K562 (cell line): ENCODE data around the gene ESRRB. TPM values are rescaled to one million over a fixed set of nuclear protein-coding genes. Genes with fewer than 3 reads are reported as not detected.

Source experiments
- ATAC-seq: fragments of 200-7000 bp; cut with Tn5 transposase; 3 replicates; pipeline ENCODE4 v1.9.1; 2020; ENCODE audit warnings: moderate library complexity
- BruUV-seq: library from RNA; stranded (reverse); fragments of 400-500 nt; replicated peaks from 2 replicates; lab custom pipeline; 2021; lab: Mats Ljungman, UMichigan
- CTCF ChIA-PET: fragments of 300-600 bp; formaldehyde crosslinking; extraction: SDS; loops from one replicate; lab custom pipeline; 2021; ENCODE audit warnings: low intra/inter-chr PET ratio; lab: Yijun Ruan, JAX
- POLR2A ChIA-PET: fragments of 300-600, 350-650 bp; sonication (Branson Sonifier 250); formaldehyde crosslinking; extraction: SDS; loops from one replicate; lab custom pipeline; 2021; ENCODE audit warnings: antibody characterized with exemption, inconsistent platforms; lab: Yijun Ruan, JAX
- DNase-seq, 4 experiments: peaks; one replicate each; pipeline versions ENCODE4 v3.0.0 to v3.0.0-alpha.2; 2011 to 2018; ENCODE audit warnings: low spot score in 3 of 4, mixed read lengths in 3 of 4; ENCODE audit errors: extremely low read depth in 1 of 4
- FAIRE-seq: peaks from 2 replicates; lab custom pipeline; 2011; peaks lifted over from hg19 to GRCh38; lab: Jason Lieb, UNC
- H2AFZ ChIP-seq: 2 replicates; pipeline ENCODE4 v1.6.0; 2011; ENCODE audit warnings: low read depth, low read length, control low read depth, inconsistent platforms
- H3K27ac ChIP-seq: fragments of 200-600 bp; 3 replicates; pipeline ENCODE4 v1.8.0; 2011; ENCODE audit warnings: low read depth, mild to moderate bottlenecking, control low read depth, inconsistent platforms, low read length, moderate library complexity, mixed read lengths; ENCODE audit errors: extremely low read depth
- H3K27me3 ChIP-seq, 2 experiments: fragments of 300-600 bp in 1 of 2; 2 replicates in 1 of 2; 3 replicates in 1 of 2; pipeline versions ENCODE4 v1.6.0 to v1.8.0; 2011; ENCODE audit warnings: inconsistent platforms in 2 of 2, low read length in 2 of 2, mild to moderate bottlenecking in 1 of 2, mixed read lengths in 1 of 2, moderate library complexity in 1 of 2; ENCODE audit not compliant: control insufficient read depth in 2 of 2, insufficient read depth in 2 of 2
- H3K36me3 ChIP-seq: fragments of 300-600 bp; 3 replicates; pipeline ENCODE4 v1.8.0; 2011; ENCODE audit warnings: mild to moderate bottlenecking, low read length, inconsistent platforms; ENCODE audit not compliant: control insufficient read depth, insufficient read depth
- H3K4me1 ChIP-seq, 2 experiments: fragments of 200-600 bp in 1 of 2; replicated peaks in 1 of 2; 2 replicates in 1 of 2; 3 replicates in 1 of 2; pipeline versions ENCODE4 v1.5.1 to v1.8.0; 2011; ENCODE audit warnings: inconsistent platforms in 2 of 2, low read length in 2 of 2, mild to moderate bottlenecking in 1 of 2, mixed read lengths in 1 of 2, moderate library complexity in 1 of 2; ENCODE audit not compliant: control insufficient read depth in 2 of 2, insufficient read depth in 2 of 2
- H3K4me2 ChIP-seq: 2 replicates; pipeline ENCODE4 v1.6.1; 2011; ENCODE audit warnings: low read length, control low read depth, inconsistent platforms, mixed read lengths; ENCODE audit not compliant: insufficient read depth
- H3K4me3 ChIP-seq: fragments of 200-600 bp; sonication (generic), shearing (Covaris generic); 2 replicates; pipeline ENCODE4 v1.5.1; 2016; ENCODE audit warnings: control low read depth, inconsistent platforms
- H3K79me2 ChIP-seq: fragments of 200-600 bp; 3 replicates; pipeline ENCODE4 v1.8.0; 2011; ENCODE audit warnings: low read length, inconsistent platforms; ENCODE audit not compliant: control insufficient read depth, insufficient read depth
- H3K9ac ChIP-seq, 2 experiments: 2 replicates each; pipeline versions ENCODE4 v1.6.0 to v1.6.1; 2011; ENCODE audit warnings: low read depth in 2 of 2, low read length in 2 of 2, control low read depth in 1 of 2, inconsistent platforms in 1 of 2, mild to moderate bottlenecking in 1 of 2, mixed read lengths in 1 of 2; ENCODE audit not compliant: insufficient read depth in 1 of 2
- H3K9me1 ChIP-seq: one replicate; pipeline ENCODE4 v1.6.0; 2011; ENCODE audit warnings: inconsistent platforms, mild to moderate bottlenecking, low read length, moderate library complexity; ENCODE audit not compliant: control insufficient read depth, insufficient read depth
- H3K9me3 ChIP-seq: replicated peaks from 2 replicates; pipeline ENCODE4 v1.5.1; 2011; ENCODE audit warnings: low read depth, low read length, inconsistent platforms; ENCODE audit not compliant: control insufficient read depth, insufficient read depth
- H4K20me1 ChIP-seq: replicated peaks from 2 replicates; pipeline ENCODE4 v1.6.1; 2011; ENCODE audit warnings: low read length, inconsistent platforms, mixed read lengths; ENCODE audit not compliant: control insufficient read depth, insufficient read depth
- CTBP1 ChIP-seq: fragments of 450-650 bp; IDR thresholded peaks from 2 replicates; pipeline ENCODE4 v1.6.1; 2016; ENCODE audit warnings: borderline replicate concordance
- HDAC8 ChIP-seq: fragments of 450-650 bp; IDR thresholded peaks from 2 replicates; pipeline ENCODE4 v1.6.1; 2016; ENCODE audit warnings: mild to moderate bottlenecking, missing genetic modification characterization, moderate library complexity, missing compliant biosample characterization
- HNRNPL ChIP-seq: fragments of 200-400 bp; formaldehyde crosslinking; IDR thresholded peaks from 2 replicates; pipeline ENCODE4 v1.6.1; 2017; ENCODE audit warnings: low read depth, mild to moderate bottlenecking, low read length
- POLR2A ChIP-seq: fragments of 450-650 bp; conservative IDR thresholded peaks from 2 replicates; pipeline ENCODE4 v1.6.1; 2016
- PRPF4 ChIP-seq: fragments of 200-400 bp; formaldehyde crosslinking; IDR thresholded peaks from one replicate; pipeline ENCODE4 v1.6.1; 2017; ENCODE audit warnings: low read length, low read depth, mild to moderate bottlenecking; ENCODE audit not compliant: insufficient read depth, poor library complexity, severe bottlenecking
- PTBP1 ChIP-seq: fragments of 200-400 bp; formaldehyde crosslinking; IDR thresholded peaks from 2 replicates; pipeline ENCODE4 v1.6.1; 2017; ENCODE audit warnings: low read depth, low read length
- PTRF ChIP-seq: fragments of 450-650 bp; IDR thresholded peaks from 2 replicates; pipeline ENCODE4 v1.6.1; 2016; ENCODE audit warnings: mild to moderate bottlenecking, missing genetic modification characterization, missing compliant biosample characterization
- PURB ChIP-seq: sonication (generic); formaldehyde crosslinking; IDR thresholded peaks from 2 replicates; pipeline ENCODE4 v1.9.0; 2021; ENCODE audit warnings: low read depth, mild to moderate bottlenecking, missing genetic modification reagents
- RAD51 ChIP-seq: fragments of 450-650 bp; IDR thresholded peaks from 2 replicates; pipeline ENCODE4 v1.7.1; 2016; ENCODE audit warnings: low read depth, mild to moderate bottlenecking, borderline replicate concordance
- RBM14 ChIP-seq: fragments of 200-400 bp; formaldehyde crosslinking; IDR thresholded peaks from 2 replicates; pipeline ENCODE4 v1.6.1; 2018; ENCODE audit warnings: low read depth, mild to moderate bottlenecking, low read length, moderate library complexity, borderline replicate concordance; ENCODE audit not compliant: insufficient read depth
- RHOXF2B ChIP-seq: fragments of 250-450 bp; sonication (Bioruptor Pico); conservative IDR thresholded peaks from 2 replicates; pipeline ENCODE4 v1.5.1; 2021
- SMAD1 ChIP-seq: fragments of 150-350 bp; IDR thresholded peaks from 2 replicates; pipeline ENCODE4 v1.6.1; 2014; ENCODE audit warnings: low read length, low read depth; ENCODE audit not compliant: partially characterized antibody
- SRSF1 ChIP-seq: fragments of 200-400 bp; formaldehyde crosslinking; IDR thresholded peaks from 2 replicates; pipeline ENCODE4 v1.6.1; 2017; ENCODE audit warnings: mild to moderate bottlenecking, low read depth, low read length, moderate library complexity
- ZNF184 ChIP-seq: sonication (generic); formaldehyde crosslinking; IDR thresholded peaks from 2 replicates; pipeline ENCODE4 v1.5.0; 2020; ENCODE audit warnings: missing genetic modification reagents
- ZNF212 ChIP-seq: fragments of 450-650 bp; formaldehyde crosslinking; IDR thresholded peaks from 2 replicates; pipeline ENCODE4 v1.4.0; 2020; ENCODE audit warnings: mild to moderate bottlenecking
- WGBS: fragments of 100-300 bp; shearing (Covaris generic); methylation state at CpG from one replicate; pipeline ENCODE4 v1.1.6; 2016; ENCODE audit warnings: low coverage, mixed read lengths; ENCODE audit not compliant: insufficient coverage; ENCODE audit errors: missing lambda C conversion rate; 5-methylcytosine and 5-hydroxymethylcytosine counted together
- in situ Hi-C: fragments of 300-500 bp; cut with MboI; formaldehyde crosslinking; loops from 4 replicates; pipeline ENCODE4 v1.15.0; 2018; ENCODE audit warnings: inconsistent platforms, mixed read lengths
- intact Hi-C: fragments of 100-400 bp; cut with micrococcal nuclease; formaldehyde crosslinking; loops from 2 replicates; pipeline ENCODE4 v1.14.2; 2022
- polyA plus RNA-seq, 8 experiments: library from polyadenylated mRNA; depleted of rRNA in 4 of 8; stranded (reverse) in 5 of 8; unstranded in 3 of 8; fragments of >200 nt; fragmentation: Nextera tagmentation in 2 of 8; fragmentation: Illumina TruSeq in 1 of 8; extraction: Ambion mirVana in 2 of 8; extraction: Trizol in 1 of 8; gene quantifications; 2 replicates each; pipeline versions ENCODE4 v1.2.1 to v1.2.3, GENCODE V29; 2011 to 2014; ENCODE audit warnings: inconsistent platforms in 1 of 8, missing spikeins in 1 of 8
- total RNA-seq, 7 experiments: library from RNA; depleted of rRNA in 6 of 7; stranded (reverse); fragments of >200 nt in 6 of 7; fragmentation: Illumina TruSeq in 2 of 7; extraction: Trizol in 2 of 7; gene quantifications; 2 replicates each; pipeline versions ENCODE4 v1.2.1 to v1.2.3, GENCODE V29; 2011 to 2021; ENCODE audit warnings: low replicate concordance in 1 of 7
- TF ChIP-seq, protein P1 (sequence below): fragments of 450-650 bp; IDR thresholded peaks from 2 replicates; pipeline ENCODE4 v1.7.0; 2016; ENCODE audit warnings: borderline replicate concordance
- TF ChIP-seq, protein P2 (sequence below): fragments of 450-650 bp; IDR thresholded peaks from 2 replicates; pipeline ENCODE4 v1.6.1; 2018; ENCODE audit warnings: mild to moderate bottlenecking, low read depth; ENCODE audit not compliant: partially characterized antibody

The ESRRB gene
- total and polyA plus RNA-seq, 9 of the 15 experiments (the other 6 are each of a cell fraction or from before 2014, with no cell fraction given) = 3.2 to 24.7 (median 14.5) TPM

DNA sequence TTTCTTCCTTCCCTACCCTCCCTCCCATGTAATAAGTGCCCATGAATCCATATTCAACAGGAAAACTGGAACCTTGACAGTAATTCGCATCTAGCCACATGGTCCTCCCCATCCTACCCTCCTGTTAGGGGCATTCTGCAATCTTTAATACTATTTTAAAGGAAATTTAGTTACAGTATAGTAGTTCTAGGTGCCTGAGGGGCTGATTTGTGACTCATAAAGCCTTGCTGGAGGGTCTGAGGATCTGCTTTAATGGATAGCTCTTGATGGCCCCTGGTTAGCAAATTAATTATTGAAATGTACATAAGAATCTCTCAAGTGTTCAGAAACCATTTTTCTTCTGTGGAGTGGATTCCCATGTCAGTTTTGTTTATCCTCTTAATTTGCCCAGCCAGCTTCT is 54.1 kb downstream of the ESRRB start:
- CTCF ChIA-PET = no interaction called here
- Histone ChIP-seq H4K20me1 (no peaks in the 10 kb centered on the region), H3K4me1 (no peaks in the 10 kb centered on the region), H3K9me1 (no peaks in the 10 kb centered on the region), H2AFZ (no peak overlapping the region), H3K9ac (no peak overlapping the region), H3K27ac (no peak overlapping the region), H3K9me3 (no peaks in the 10 kb centered on the region), H3K36me3 (no peaks in the 10 kb centered on the region), H3K79me2 (no peaks in the 10 kb centered on the region), H3K4me3 (no peak overlapping the region), H3K27me3 (no peaks in the 10 kb centered on the region), H3K4me2 (no peak overlapping the region)
- ATAC-seq (no peak), FAIRE-seq (no peak), DNase-seq (no peak)
- in situ Hi-C loops (no loop called here), intact Hi-C loops (no loop called here)
- POLR2A ChIA-PET = no interaction called here
- no TSS peak for BruUV-seq
- no CpG with 5 or more reads among the region's 1 CpG for WGBS
- TF ChIP-seq PTBP1 = no peak
- TF ChIP-seq, protein P1, sequence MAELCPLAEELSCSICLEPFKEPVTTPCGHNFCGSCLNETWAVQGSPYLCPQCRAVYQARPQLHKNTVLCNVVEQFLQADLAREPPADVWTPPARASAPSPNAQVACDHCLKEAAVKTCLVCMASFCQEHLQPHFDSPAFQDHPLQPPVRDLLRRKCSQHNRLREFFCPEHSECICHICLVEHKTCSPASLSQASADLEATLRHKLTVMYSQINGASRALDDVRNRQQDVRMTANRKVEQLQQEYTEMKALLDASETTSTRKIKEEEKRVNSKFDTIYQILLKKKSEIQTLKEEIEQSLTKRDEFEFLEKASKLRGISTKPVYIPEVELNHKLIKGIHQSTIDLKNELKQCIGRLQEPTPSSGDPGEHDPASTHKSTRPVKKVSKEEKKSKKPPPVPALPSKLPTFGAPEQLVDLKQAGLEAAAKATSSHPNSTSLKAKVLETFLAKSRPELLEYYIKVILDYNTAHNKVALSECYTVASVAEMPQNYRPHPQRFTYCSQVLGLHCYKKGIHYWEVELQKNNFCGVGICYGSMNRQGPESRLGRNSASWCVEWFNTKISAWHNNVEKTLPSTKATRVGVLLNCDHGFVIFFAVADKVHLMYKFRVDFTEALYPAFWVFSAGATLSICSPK = no peak
- TF ChIP-seq HNRNPL = no peak
- TF ChIP-seq RBM14 = no peak
- TF ChIP-seq RHOXF2B = no peak
- no peak for TF ChIP-seq ZNF212
- TF ChIP-seq SRSF1 = no peak
- TF ChIP-seq PURB (CRISPR knock-in tag) = no peak
- TF ChIP-seq PRPF4 = no peak
- no peak for TF ChIP-seq SMAD1
- TF ChIP-seq POLR2A = no peak
- TF ChIP-seq ZNF184 (CRISPR knock-in tag) = no peak
- no peak for TF ChIP-seq HDAC8
- TF ChIP-seq, protein P2, sequence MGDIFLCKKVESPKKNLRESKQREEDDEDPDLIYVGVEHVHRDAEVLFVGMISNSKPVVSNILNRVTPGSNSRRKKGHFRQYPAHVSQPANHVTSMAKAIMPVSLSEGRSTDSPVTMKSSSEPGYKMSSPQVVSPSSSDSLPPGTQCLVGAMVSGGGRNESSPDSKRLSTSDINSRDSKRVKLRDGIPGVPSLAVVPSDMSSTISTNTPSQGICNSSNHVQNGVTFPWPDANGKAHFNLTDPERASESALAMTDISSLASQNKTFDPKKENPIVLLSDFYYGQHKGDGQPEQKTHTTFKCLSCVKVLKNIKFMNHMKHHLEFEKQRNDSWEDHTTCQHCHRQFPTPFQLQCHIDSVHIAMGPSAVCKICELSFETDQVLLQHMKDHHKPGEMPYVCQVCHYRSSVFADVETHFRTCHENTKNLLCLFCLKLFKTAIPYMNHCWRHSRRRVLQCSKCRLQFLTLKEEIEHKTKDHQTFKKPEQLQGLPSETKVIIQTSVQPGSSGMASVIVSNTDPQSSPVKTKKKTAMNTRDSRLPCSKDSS = no peak
- TF ChIP-seq RAD51 = no peak
- TF ChIP-seq CTBP1 = no peak
- TF ChIP-seq PTRF = no peak
